Neuronal stem cell (in vitro differentiated cells): ENCODE measurements around the gene EIF4G3.
"Not testable (repeated sequence)": the region's sequence is repeated elsewhere in the genome, so short reads cannot be mapped to it uniquely, and the experiment has no call there.

Experiments
- DNase-seq: peaks from one replicate; pipeline ENCODE4 v3.0.0-alpha.2; 2013; ENCODE audit warnings: low spot score
- H2AFZ ChIP-seq: one replicate; pipeline ENCODE4 v1.6.1; 2013; ENCODE audit warnings: mild to moderate bottlenecking, low read length, inconsistent platforms
- H2AK5ac ChIP-seq: 2 replicates; pipeline ENCODE4 v1.6.1; 2013; ENCODE audit warnings: low read depth, mild to moderate bottlenecking, inconsistent platforms, low read length, moderate library complexity, mixed read lengths
- H2BK120ac ChIP-seq: 2 replicates; pipeline ENCODE4 v1.6.1; 2013; ENCODE audit warnings: low read depth, mild to moderate bottlenecking, inconsistent platforms, low read length, moderate library complexity, mixed read lengths
- H2BK12ac ChIP-seq: one replicate; pipeline ENCODE4 v1.6.1; 2013; ENCODE audit warnings: low read length, inconsistent platforms
- H2BK15ac ChIP-seq: 2 replicates; pipeline ENCODE4 v1.6.1; 2013; ENCODE audit warnings: mild to moderate bottlenecking, low read length, inconsistent platforms, mixed read lengths
- H2BK5ac ChIP-seq: one replicate; pipeline ENCODE4 v1.6.1; 2013; ENCODE audit warnings: inconsistent platforms, mild to moderate bottlenecking, low read length, moderate library complexity
- H3K14ac ChIP-seq: one replicate; pipeline ENCODE4 v1.6.1; 2013; ENCODE audit warnings: low read length, inconsistent platforms
- H3K18ac ChIP-seq: 2 replicates; pipeline ENCODE4 v1.6.1; 2013; ENCODE audit warnings: low read length, inconsistent platforms
- H3K23ac ChIP-seq: 2 replicates; pipeline ENCODE4 v1.6.1; 2013; ENCODE audit warnings: low read depth, mild to moderate bottlenecking, mixed read lengths, low read length, inconsistent platforms; ENCODE audit not compliant: poor library complexity
- H3K27ac ChIP-seq: replicated peaks from 3 replicates; pipeline ENCODE4 v1.5.1; 2013; ENCODE audit warnings: low read length, inconsistent platforms
- H3K27me3 ChIP-seq, 3 experiments: 2 replicates each; pipeline ENCODE4 v1.6.1; 2013; ENCODE audit warnings: low read length in 3 of 3, mild to moderate bottlenecking in 2 of 3, inconsistent platforms in 1 of 3, low read depth in 1 of 3, mixed read lengths in 1 of 3, moderate library complexity in 1 of 3; ENCODE audit not compliant: control insufficient read depth in 3 of 3, insufficient read depth in 3 of 3
- H3K36me3 ChIP-seq, 2 donors: replicated peaks in 1 of 2; 2 replicates each; pipeline ENCODE4 v1.6.1; 2013; ENCODE audit warnings: low read length in 2 of 2; ENCODE audit not compliant: control insufficient read depth in 2 of 2, insufficient read depth in 2 of 2
- H3K4ac ChIP-seq: 2 replicates; pipeline ENCODE4 v1.6.1; 2013; ENCODE audit warnings: inconsistent platforms, mild to moderate bottlenecking, low read length, moderate library complexity
- H3K4me1 ChIP-seq, 2 donors: 1 replicate in 1 of 2; 2 replicates in 1 of 2; pipeline ENCODE4 v1.6.1; 2013; ENCODE audit warnings: low read length in 2 of 2, low read depth in 1 of 2; ENCODE audit not compliant: control insufficient read depth in 2 of 2, insufficient read depth in 1 of 2
- H3K4me2 ChIP-seq: one replicate; pipeline ENCODE4 v1.6.1; 2013; ENCODE audit warnings: mild to moderate bottlenecking, low read length, inconsistent platforms; ENCODE audit not compliant: insufficient read depth, poor library complexity, severe bottlenecking
- H3K4me3 ChIP-seq, 2 donors: 2 replicates each; pipeline ENCODE4 v1.5.1; 2013; ENCODE audit warnings: low read length in 2 of 2, mild to moderate bottlenecking in 2 of 2, inconsistent platforms in 1 of 2, moderate library complexity in 1 of 2
- H3K79me1 ChIP-seq: one replicate; pipeline ENCODE4 v1.6.1; 2013; ENCODE audit warnings: low read depth, mild to moderate bottlenecking, inconsistent platforms, low read length, moderate library complexity
- H3K9ac ChIP-seq: one replicate; pipeline ENCODE4 v1.6.1; 2013; ENCODE audit warnings: mild to moderate bottlenecking, low read depth, low read length, inconsistent platforms; ENCODE audit not compliant: poor library complexity
- H3K9me3 ChIP-seq, 2 donors: replicated peaks in 1 of 2; 2 replicates each; pipeline versions ENCODE3 to v1.6.1; 2013; ENCODE audit warnings: low read length in 2 of 2, mild to moderate bottlenecking in 2 of 2, inconsistent platforms in 1 of 2, low read depth in 1 of 2, mixed read lengths in 1 of 2, moderate library complexity in 1 of 2; ENCODE audit not compliant: control insufficient read depth in 2 of 2, insufficient read depth in 1 of 2
- H4K8ac ChIP-seq: one replicate; pipeline ENCODE4 v1.6.1; 2013; ENCODE audit warnings: low read depth, mild to moderate bottlenecking, inconsistent platforms, low read length, moderate library complexity
- H4K91ac ChIP-seq: one replicate; pipeline ENCODE4 v1.6.1; 2013; ENCODE audit warnings: low read length, low read depth, mild to moderate bottlenecking, inconsistent platforms; ENCODE audit not compliant: poor library complexity
- WGBS, 2 donors: extraction: QIAGEN DNeasy Blood & Tissue Kit; methylation state at CpG; one replicate each; pipeline ENCODE4 v1.1.7; 2013; ENCODE audit warnings: missing lambda C conversion rate in 2 of 2, mixed read lengths in 1 of 2; ENCODE audit not compliant: insufficient read length in 2 of 2, insufficient replicate concordance in 1 of 2; ENCODE audit errors: extremely low coverage in 2 of 2; 5-methylcytosine and 5-hydroxymethylcytosine counted together

The EIF4G3 gene

DNA sequence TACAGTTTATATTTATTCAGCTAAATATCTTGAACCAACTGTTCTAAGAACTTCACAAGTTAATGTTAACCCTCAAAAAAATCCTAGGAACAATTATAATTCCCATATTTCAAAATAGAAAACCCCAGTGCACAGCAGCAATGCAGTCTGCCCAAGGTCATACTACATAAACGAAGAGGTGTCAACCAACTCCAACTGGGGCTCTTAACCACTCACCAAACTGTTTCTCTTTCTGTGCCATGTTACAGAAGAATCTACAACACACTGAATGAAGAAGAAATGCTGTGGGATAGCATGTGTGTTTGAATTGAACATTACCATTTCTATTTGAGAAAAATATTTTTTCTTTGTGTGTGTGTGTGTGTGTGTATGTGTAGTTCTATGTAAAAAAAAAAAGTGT, 35.7 kb downstream of the EIF4G3 start:
- H2BK12ac ChIP-seq, result no peak overlapping the region
- no peak overlapping the region for H3K23ac ChIP-seq
- no peaks in the 10 kb centered on the region for H3K27me3 ChIP-seq
- H2AFZ ChIP-seq, result no peak overlapping the region
- H4K8ac ChIP-seq, result no peak overlapping the region
- peaks cover 4 to 62% of the 10 kb centered on the region in 2 donors for H3K36me3 ChIP-seq
- no peak overlapping the region for H4K91ac ChIP-seq
- no peak overlapping the region for H3K4me2 ChIP-seq
- H3K4me3 ChIP-seq, result no peak overlapping the region
- no peak overlapping the region for H2BK5ac ChIP-seq
- H3K14ac ChIP-seq, result no peak overlapping the region
- no peak overlapping the region for H3K4ac ChIP-seq
- no peak overlapping the region for H2AK5ac ChIP-seq
- no peak for DNase-seq
- no peak overlapping the region for H3K18ac ChIP-seq
- H2BK120ac ChIP-seq, result no peak overlapping the region
- no CpG with 5 or more reads among the region's 1 CpG for WGBS, 2 donors
- H3K9me3 ChIP-seq, result no peaks in the 10 kb centered on the region
- no peak overlapping the region for H3K27ac ChIP-seq
- no peaks in the 10 kb centered on the region for H3K79me1 ChIP-seq
- H2BK15ac ChIP-seq, result no peak overlapping the region
- no peak overlapping the region for H3K9ac ChIP-seq
- H3K4me1 ChIP-seq, result no peaks in the 10 kb centered on the region

DNA sequence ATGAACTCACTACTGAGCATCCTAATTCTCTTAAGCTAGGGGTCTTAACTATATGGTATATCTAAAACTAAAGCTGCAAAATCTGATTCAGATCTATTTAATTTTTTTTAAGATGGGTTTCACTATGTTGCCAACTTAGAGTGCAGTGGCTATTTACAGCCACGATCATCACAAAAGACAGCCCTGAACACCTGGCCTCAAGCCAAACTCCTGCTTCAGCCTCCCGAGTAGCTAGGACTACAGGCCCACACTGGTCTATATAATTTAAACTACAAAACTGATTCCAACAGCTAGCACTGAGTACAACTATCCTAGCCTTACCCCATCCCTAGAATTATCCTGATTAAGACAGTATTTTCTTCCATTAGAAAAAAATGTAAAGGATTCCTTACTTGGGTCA, 37.1 kb downstream of the EIF4G3 start:
- no peak overlapping the region for H2BK15ac ChIP-seq
- H3K4me2 ChIP-seq, result no peak overlapping the region
- no peak overlapping the region for H2BK120ac ChIP-seq
- no peak overlapping the region for H4K91ac ChIP-seq
- H3K4me1 ChIP-seq, result no peaks in the 10 kb centered on the region
- no peak overlapping the region for H4K8ac ChIP-seq
- H3K27ac ChIP-seq, result no peak overlapping the region
- H3K4ac ChIP-seq, result no peak overlapping the region
- no peaks in the 10 kb centered on the region for H3K9me3 ChIP-seq
- peaks cover 2 to 63% of the 10 kb centered on the region in 2 donors for H3K36me3 ChIP-seq
- no peak overlapping the region for H2AK5ac ChIP-seq
- H3K79me1 ChIP-seq, result no peaks in the 10 kb centered on the region
- H2BK5ac ChIP-seq, result no peak overlapping the region
- H3K23ac ChIP-seq, result no peak overlapping the region
- H3K14ac ChIP-seq, result no peak overlapping the region
- H2BK12ac ChIP-seq, result no peak overlapping the region
- WGBS, 2 donors, result no CpG with 5 or more reads among the region's 2 CpGs
- no peak overlapping the region for H3K9ac ChIP-seq
- H2AFZ ChIP-seq, result no peak overlapping the region
- no peak for DNase-seq
- no peak overlapping the region for H3K4me3 ChIP-seq
- H3K27me3 ChIP-seq, result no peaks in the 10 kb centered on the region
- no peak overlapping the region for H3K18ac ChIP-seq

DNA sequence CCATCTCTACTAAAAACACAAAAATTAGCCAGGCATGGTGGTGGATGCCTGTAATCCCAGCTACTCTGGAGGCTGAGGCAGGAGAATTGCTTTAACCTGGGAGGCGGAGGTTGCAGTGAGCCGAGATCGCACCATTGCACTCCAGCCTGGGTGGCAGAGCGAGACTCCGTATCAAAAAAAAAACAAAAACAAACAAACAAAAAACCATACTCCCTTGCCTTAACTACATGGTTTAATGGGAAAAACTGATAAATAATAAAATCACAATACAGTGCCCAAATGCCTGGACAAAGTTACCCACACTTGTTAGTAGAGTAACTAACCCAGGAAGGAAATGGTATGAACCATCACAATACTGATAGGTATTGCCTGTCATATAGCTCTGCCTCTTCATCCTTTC, 40.4 kb downstream of the EIF4G3 start:
- H3K79me1 ChIP-seq, H2BK5ac ChIP-seq, H3K23ac ChIP-seq, H3K9me3 ChIP-seq, H4K8ac ChIP-seq, DNase-seq, H3K4ac ChIP-seq, H2AK5ac ChIP-seq, H3K9ac ChIP-seq, H4K91ac ChIP-seq, H2BK15ac ChIP-seq, H3K27me3 ChIP-seq, H3K14ac ChIP-seq, H2AFZ ChIP-seq, H3K4me2 ChIP-seq, H3K27ac ChIP-seq, H2BK12ac ChIP-seq, H3K4me3 ChIP-seq, H2BK120ac ChIP-seq, H3K18ac ChIP-seq, H3K4me1 ChIP-seq: not testable (repeated sequence)
- no CpG with 5 or more reads among the region's 5 CpGs for WGBS, 2 donors
- peaks cover 2 to 72% of the 10 kb centered on the region in 2 donors for H3K36me3 ChIP-seq

DNA sequence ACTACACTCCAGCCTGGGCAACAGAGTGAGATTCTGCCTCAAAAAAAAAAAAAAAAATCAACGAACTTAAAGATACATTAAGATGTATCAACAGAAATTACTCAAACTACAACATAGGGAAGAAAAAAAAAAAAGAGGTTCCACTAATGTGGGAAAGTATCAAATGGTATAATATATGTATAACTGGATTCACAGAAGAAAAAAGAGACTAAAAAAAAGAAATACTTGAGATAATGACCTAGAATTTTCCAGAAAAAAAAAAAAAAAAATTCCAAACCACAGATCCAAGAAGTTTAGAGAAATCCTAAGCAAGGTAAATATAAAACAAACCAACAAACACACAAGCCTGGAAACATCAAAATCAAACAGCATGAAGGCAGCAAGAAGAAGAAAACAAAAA, 45.5 kb downstream of the EIF4G3 start:
- no peak overlapping the region for H2AK5ac ChIP-seq
- no peak overlapping the region for H3K18ac ChIP-seq
- peaks cover 2 to 9% of the 10 kb centered on the region in 2 donors for H3K9me3 ChIP-seq
- DNase-seq, result no peak
- no peak overlapping the region for H3K9ac ChIP-seq
- no peak overlapping the region for H2AFZ ChIP-seq
- H2BK5ac ChIP-seq, result no peak overlapping the region
- no peak overlapping the region for H4K8ac ChIP-seq
- H2BK12ac ChIP-seq, result no peak overlapping the region
- no peak overlapping the region for H3K14ac ChIP-seq
- H3K23ac ChIP-seq, result no peak overlapping the region
- H3K4me1 ChIP-seq, result peaks cover 0 to 5% of the 10 kb centered on the region in 2 donors
- no peak overlapping the region for H2BK15ac ChIP-seq
- H3K4me3 ChIP-seq, result no peak overlapping the region
- no peaks in the 10 kb centered on the region for H3K27me3 ChIP-seq
- H3K27ac ChIP-seq, result no peak overlapping the region
- no peak overlapping the region for H3K4me2 ChIP-seq
- H4K91ac ChIP-seq, result no peak overlapping the region
- no peak overlapping the region for H2BK120ac ChIP-seq
- H3K79me1 ChIP-seq, result peaks cover 2% of the 10 kb centered on the region
- H3K4ac ChIP-seq, result no peak overlapping the region
- WGBS, 2 donors, result no CpG with 5 or more reads among the region's 1 CpG
- peaks cover 3 to 48% of the 10 kb centered on the region in 2 donors for H3K36me3 ChIP-seq
